ENCODE results near the gene IL17D.

Gene IL17D

GRCh38 chr13:20686863-20687579, 16.5 kb upstream of the IL17D start:
- peak; percentile 44 for DNase-seq (ENCODE audit: low read depth)
- no peak overlapping the region for H3K4me3 ChIP-seq (ENCODE audit: low read depth, low read length)
- TF ChIP-seq CTCF (conservative IDR thresholded peaks at IDR 0.05; ENCODE audit: low read depth, low read length) = no peak

- TF ChIP-seq CTCF (conservative IDR thresholded peaks at IDR 0.05; ENCODE audit: low read depth, low read length) = no peak
- H3K4me3 ChIP-seq (ENCODE audit: low read depth, low read length) = no peak overlapping the region
- no peak for DNase-seq (ENCODE audit: low read depth)
These were observed 14.2 kb upstream of the IL17D start for GRCh38 chr13:20689291-20689690.

- no peak overlapping the region for H3K4me3 ChIP-seq (ENCODE audit: low read depth, low read length)
- no peak for DNase-seq (ENCODE audit: low read depth)
- no peak for TF ChIP-seq CTCF (conservative IDR thresholded peaks at IDR 0.05; ENCODE audit: low read depth, low read length)
These were observed 11.9 kb upstream of the IL17D start for GRCh38 chr13:20691616-20692015.

- no peak for TF ChIP-seq CTCF (conservative IDR thresholded peaks at IDR 0.05; ENCODE audit: low read depth, low read length)
- no peak overlapping the region for H3K4me3 ChIP-seq (ENCODE audit: low read depth, low read length)
- DNase-seq (ENCODE audit: low read depth) = no peak
These were observed 7.4 kb upstream of the IL17D start for GRCh38 chr13:20696073-20696472.

- H3K4me3 ChIP-seq (ENCODE audit: low read depth, low read length) = no peak overlapping the region
- no peak for TF ChIP-seq CTCF (conservative IDR thresholded peaks at IDR 0.05; ENCODE audit: low read depth, low read length)
- DNase-seq (ENCODE audit: low read depth) = no peak
These were observed 3.8 kb upstream of the IL17D start for GRCh38 chr13:20699715-20700114.

- H3K4me3 ChIP-seq (ENCODE audit: low read depth, low read length) = no peak overlapping the region
- TF ChIP-seq CTCF (conservative IDR thresholded peaks at IDR 0.05; ENCODE audit: low read depth, low read length) = no peak
- DNase-seq (ENCODE audit: low read depth) = peak; percentile 39
These were observed 3.2 kb upstream of the IL17D start for GRCh38 chr13:20700288-20700687.

GRCh38 chr13:20701461-20701860, 2.0 kb upstream of the IL17D start:
- TF ChIP-seq CTCF (conservative IDR thresholded peaks at IDR 0.05; ENCODE audit: low read depth, low read length) = no peak
- DNase-seq (ENCODE audit: low read depth) = no peak
- H3K4me3 ChIP-seq (ENCODE audit: low read depth, low read length) = no peak overlapping the region

Measured in choroid plexus epithelial cell (primary cell).